Fibroblast of lung (primary cell): ENCODE results near the gene ACAA2. TPM values are rescaled to one million over a fixed set of nuclear protein-coding genes. Genes with fewer than 3 reads are reported as not detected.

Experiments
- DNase-seq, 2 donors: peaks; one replicate each; pipeline versions ENCODE4 v3.0.0 to v3.0.0-alpha.2; 2010; ENCODE audit warnings: low read depth in 2 of 2
- H2AFZ ChIP-seq: 2 replicates; pipeline ENCODE4 v1.5.1; 2012; ENCODE audit warnings: low read length, control low read depth, inconsistent platforms
- H3K27ac ChIP-seq: 2 replicates; pipeline ENCODE4 v1.5.1; 2011; ENCODE audit warnings: low read length, control low read depth; ENCODE audit not compliant: insufficient read depth
- H3K27me3 ChIP-seq: 2 replicates; pipeline ENCODE4 v1.5.1; 2011; ENCODE audit warnings: mild to moderate bottlenecking, low read length; ENCODE audit not compliant: control insufficient read depth, insufficient read depth
- H3K36me3 ChIP-seq: 2 replicates; pipeline ENCODE4 v1.5.1; 2011; ENCODE audit warnings: low read length; ENCODE audit not compliant: control insufficient read depth, insufficient read depth
- H3K4me1 ChIP-seq: 2 replicates; pipeline ENCODE4 v1.5.1; 2011; ENCODE audit warnings: low read length; ENCODE audit not compliant: control insufficient read depth, insufficient read depth; ENCODE audit errors: extremely low read depth
- H3K4me2 ChIP-seq: 2 replicates; pipeline ENCODE4 v1.5.1; 2011; ENCODE audit warnings: low read length, control low read depth; ENCODE audit not compliant: insufficient read depth; ENCODE audit errors: extremely low read depth
- H3K4me3 ChIP-seq, 4 experiments: fragments of 200-600 bp in 1 of 4; sonication (generic) in 1 of 4; replicated peaks in 1 of 4; 2 replicates each; pipeline ENCODE4 v1.5.1; 2011 to 2016; ENCODE audit warnings: low read length in 4 of 4, low read depth in 3 of 4, mild to moderate bottlenecking in 3 of 4, control low read depth in 2 of 4, inconsistent platforms in 1 of 4, mixed read lengths in 1 of 4; ENCODE audit not compliant: insufficient read depth in 1 of 4; ENCODE audit errors: control extremely low read depth in 1 of 4
- H3K79me2 ChIP-seq: 2 replicates; pipeline ENCODE4 v1.5.1; 2012; ENCODE audit warnings: mild to moderate bottlenecking, low read length, inconsistent platforms; ENCODE audit not compliant: control insufficient read depth, insufficient read depth
- H3K9ac ChIP-seq: 2 replicates; pipeline ENCODE4 v1.5.1; 2011; ENCODE audit warnings: mild to moderate bottlenecking, low read length, control low read depth; ENCODE audit not compliant: insufficient read depth
- H3K9me3 ChIP-seq: 2 replicates; pipeline ENCODE4 v1.5.1; 2012; ENCODE audit warnings: low read depth, low read length; ENCODE audit not compliant: control insufficient read depth, insufficient read depth
- H4K20me1 ChIP-seq: 2 replicates; pipeline ENCODE4 v1.5.1; 2011; ENCODE audit warnings: low read length; ENCODE audit not compliant: control insufficient read depth, insufficient read depth; ENCODE audit errors: extremely low read depth
- CTCF ChIP-seq, 2 donors: IDR thresholded peaks in 1 of 2; conservative IDR thresholded peaks in 1 of 2; 1 replicate in 1 of 2; 2 replicates in 1 of 2; pipeline ENCODE4 v1.5.1; 2011 to 2012; ENCODE audit warnings: low read length in 2 of 2, control low read depth in 1 of 2, inconsistent platforms in 1 of 2, low read depth in 1 of 2, mild to moderate bottlenecking in 1 of 2
- EZH2 ChIP-seq: IDR thresholded peaks from 2 replicates; pipeline ENCODE4 v1.5.1; 2012; ENCODE audit warnings: low read length, control low read depth, mild to moderate bottlenecking; ENCODE audit errors: missing control alignments
- polyA plus RNA-seq, 2 donors: library from polyadenylated mRNA; depleted of rRNA in 1 of 2; stranded (reverse) in 1 of 2; unstranded in 1 of 2; fragments of >200 nt; gene quantifications; 2 replicates each; pipeline ENCODE4 v1.2.1, GENCODE V29; 2011 to 2012; ENCODE audit warnings: missing spikeins in 1 of 2
- total RNA-seq: library from RNA; depleted of rRNA; stranded (reverse); fragments of >200 nt; gene quantifications from 2 replicates; pipeline ENCODE4 v1.2.1, GENCODE V29; 2014

The ACAA2 gene
- total and polyA plus RNA-seq, 2 donors (not counting 1 experiment from before 2014, with no cell fraction given): 27.1 to 38.5 TPM

- H4K20me1 ChIP-seq: no peaks in the 10 kb centered on the region
- no peaks in the 10 kb centered on the region for H3K4me1 ChIP-seq
- H3K9ac ChIP-seq: no peak overlapping the region
- no peaks in the 10 kb centered on the region for H3K9me3 ChIP-seq
- H3K27ac ChIP-seq: no peak overlapping the region
- DNase-seq: no peak
- no peak overlapping the region for H3K4me2 ChIP-seq
- H2AFZ ChIP-seq: no peak overlapping the region
- no peak overlapping the region for H3K4me3 ChIP-seq
- H3K79me2 ChIP-seq: no peaks in the 10 kb centered on the region
- no peaks in the 10 kb centered on the region for H3K27me3 ChIP-seq
- TF ChIP-seq EZH2 (no peak), CTCF (conservative IDR thresholded peaks at IDR 0.05 in 1 of 2, IDR thresholded peaks at IDR 0.05 in 1 of 2; ENCODE audit: low read depth in 1 of 2, low read length in 2 of 2) (no peak)
- H3K36me3 ChIP-seq: no peaks in the 10 kb centered on the region
These were observed 49.7 kb downstream of the ACAA2 start for GRCh38 chr18:49763590-49763989.

GRCh38 chr18:49762191-49763077 is 50.9 kb downstream of the ACAA2 start:
- no peaks in the 10 kb centered on the region for H4K20me1 ChIP-seq
- H3K4me1 ChIP-seq: no peaks in the 10 kb centered on the region
- no peak overlapping the region for H3K9ac ChIP-seq
- H3K9me3 ChIP-seq: no peaks in the 10 kb centered on the region
- H2AFZ ChIP-seq: no peak overlapping the region
- H3K4me3 ChIP-seq: no peak overlapping the region
- no peaks in the 10 kb centered on the region for H3K36me3 ChIP-seq
- H3K27me3 ChIP-seq: no peaks in the 10 kb centered on the region
- no peak for TF ChIP-seq EZH2
- TF ChIP-seq CTCF (conservative IDR thresholded peaks at IDR 0.05 in 1 of 2, IDR thresholded peaks at IDR 0.05 in 1 of 2; ENCODE audit: low read depth in 1 of 2, low read length in 2 of 2): no peak
- H3K27ac ChIP-seq: no peak overlapping the region
- no peak overlapping the region for H3K4me2 ChIP-seq
- DNase-seq: no peak
- H3K79me2 ChIP-seq: no peaks in the 10 kb centered on the region

GRCh38 chr18:49761771-49762170 is 51.6 kb downstream of the ACAA2 start:
- no peaks in the 10 kb centered on the region for H3K36me3 ChIP-seq
- no peak for TF ChIP-seq CTCF (conservative IDR thresholded peaks at IDR 0.05 in 1 of 2, IDR thresholded peaks at IDR 0.05 in 1 of 2; ENCODE audit: low read depth in 1 of 2, low read length in 2 of 2)
- TF ChIP-seq EZH2: no peak
- no peak overlapping the region for H3K9ac ChIP-seq
- H2AFZ ChIP-seq: no peak overlapping the region
- no peaks in the 10 kb centered on the region for H4K20me1 ChIP-seq
- H3K27ac ChIP-seq: no peak overlapping the region
- no peaks in the 10 kb centered on the region for H3K9me3 ChIP-seq
- H3K4me3 ChIP-seq: no peak overlapping the region
- no peaks in the 10 kb centered on the region for H3K27me3 ChIP-seq
- no peak overlapping the region for H3K4me2 ChIP-seq
- no peak for DNase-seq
- H3K4me1 ChIP-seq: no peaks in the 10 kb centered on the region
- no peaks in the 10 kb centered on the region for H3K79me2 ChIP-seq
